ENCODE results near the gene ZSCAN1.

- TF ChIP-seq CTCF (IDR thresholded peaks at IDR 0.05; ENCODE audit: low read length) (no peak), EZH2 (IDR thresholded peaks at IDR 0.05; ENCODE audit: borderline replicate concordance, low read length) (no peak)
These were observed 610 bp downstream of the ZSCAN1 start for GRCh38 chr19:58034477-58034793.
